GM19240 (cell line): ENCODE results near the gene WDR76.
A peak's percentile ranks its signal among the peaks of the same experiment; 100 is the strongest.
"Not testable (repeated sequence)": the region's sequence is repeated elsewhere in the genome, so short reads cannot be mapped to it uniquely, and the experiment has no call there.

Experiments
- DNase-seq: peaks from one replicate; pipeline ENCODE4 v3.0.0; 2011; ENCODE audit warnings: low spot score; ENCODE audit not compliant: insufficient read length

Gene WDR76

DNA sequence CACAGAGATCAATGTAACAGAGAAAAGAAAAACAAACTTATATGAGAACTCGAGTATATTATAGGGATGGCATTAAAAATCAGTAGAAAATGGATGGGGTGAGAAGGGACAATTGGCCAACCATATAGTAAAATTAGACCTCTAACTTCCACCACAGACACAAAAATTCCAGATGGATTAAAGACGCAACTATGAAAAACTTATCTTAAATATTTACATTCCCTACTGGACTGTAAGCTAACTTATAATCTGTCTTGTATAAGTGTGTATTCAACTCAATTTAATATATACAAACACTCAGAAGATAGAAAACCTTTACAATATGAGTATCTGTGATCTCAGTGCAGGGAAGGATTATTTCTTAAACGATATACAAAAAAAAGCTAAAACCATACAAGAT is 5.3 kb upstream of the WDR76 start:
- no peak for DNase-seq

DNA sequence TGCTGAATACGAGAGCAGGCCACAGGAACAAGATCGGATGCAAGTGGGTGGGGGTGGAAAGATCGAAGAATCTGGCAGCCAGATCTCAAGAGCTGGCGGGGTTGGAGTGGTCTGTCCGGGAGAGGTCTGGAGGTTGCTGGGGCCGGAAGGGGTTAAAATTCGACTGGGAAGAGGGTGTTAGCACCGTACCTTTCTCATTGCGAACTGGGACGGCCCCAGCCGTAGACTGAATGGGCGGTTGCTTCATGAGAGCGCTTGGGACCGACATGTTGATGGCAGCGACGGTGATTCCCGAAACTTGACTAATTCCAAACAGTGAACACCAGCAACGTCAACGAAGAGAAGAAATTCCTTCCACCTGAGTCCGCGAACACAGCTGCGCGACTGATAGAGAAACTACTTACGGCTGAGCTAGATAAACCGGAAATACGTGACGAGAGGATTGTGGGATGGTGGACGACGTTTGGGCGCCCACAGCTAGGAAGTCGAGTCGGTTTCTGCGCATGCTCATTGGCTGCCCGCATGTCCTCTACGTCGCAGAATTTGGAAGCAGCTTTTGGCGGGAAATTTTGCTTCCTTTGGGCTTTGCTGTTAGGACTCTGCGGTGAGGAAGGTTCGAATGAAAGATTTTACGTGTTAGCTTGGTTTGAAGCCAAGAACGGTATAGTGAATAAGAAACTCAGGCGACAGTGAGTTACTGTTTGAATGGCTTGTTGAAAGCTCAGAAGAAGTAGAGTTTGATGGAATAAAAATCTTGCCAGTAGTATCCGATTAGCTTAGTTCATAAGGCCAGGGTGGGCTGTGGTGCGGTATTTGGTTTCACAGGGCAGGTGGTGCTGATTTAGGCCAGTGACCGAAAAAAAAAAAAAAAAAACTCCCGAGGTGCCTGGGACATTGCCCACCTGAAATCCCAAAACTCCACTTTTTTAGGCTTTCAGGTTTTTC is 2.2 kb upstream of the WDR76 start, which contains the start of gene MFAP1:
Gene MFAP1, minus strand, starts transcription at position 389 of the 945 bp plus-strand sequence. Its CDS starts 121 bp downstream, at position 268.
- peak; percentile 92 for DNase-seq

- DNase-seq: not testable (repeated sequence)
Observed at GRCh38 chr15:43825305-43825704, 1.5 kb upstream of the WDR76 start.

DNA sequence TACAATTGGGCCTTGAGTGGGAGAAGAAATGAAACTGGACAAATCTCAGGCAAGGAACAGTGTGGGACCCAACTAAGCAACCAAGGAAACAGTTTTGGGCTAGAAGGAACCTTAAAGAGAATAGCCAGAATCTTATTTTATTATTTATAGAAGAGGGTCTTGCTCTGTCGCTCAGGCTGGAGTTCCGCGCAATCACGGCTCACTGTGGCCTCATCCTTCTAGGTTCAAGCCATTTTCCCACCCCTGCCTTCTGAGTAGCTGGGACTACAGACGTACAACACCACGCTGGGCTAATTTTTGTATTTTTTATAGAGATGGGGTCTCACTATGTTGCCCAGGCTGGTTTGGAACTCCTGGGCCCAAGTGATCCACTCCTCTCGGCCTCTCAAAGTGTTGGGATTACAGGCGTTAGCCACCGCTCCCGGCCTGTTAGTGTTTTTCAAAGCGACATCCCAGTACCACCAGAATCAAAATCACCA is 734 bp upstream of the WDR76 start:
- no peak for DNase-seq

- DNase-seq: no peak
Observed at GRCh38 chr15:43828061-43828657, 1.4 kb downstream of the WDR76 start.

DNA sequence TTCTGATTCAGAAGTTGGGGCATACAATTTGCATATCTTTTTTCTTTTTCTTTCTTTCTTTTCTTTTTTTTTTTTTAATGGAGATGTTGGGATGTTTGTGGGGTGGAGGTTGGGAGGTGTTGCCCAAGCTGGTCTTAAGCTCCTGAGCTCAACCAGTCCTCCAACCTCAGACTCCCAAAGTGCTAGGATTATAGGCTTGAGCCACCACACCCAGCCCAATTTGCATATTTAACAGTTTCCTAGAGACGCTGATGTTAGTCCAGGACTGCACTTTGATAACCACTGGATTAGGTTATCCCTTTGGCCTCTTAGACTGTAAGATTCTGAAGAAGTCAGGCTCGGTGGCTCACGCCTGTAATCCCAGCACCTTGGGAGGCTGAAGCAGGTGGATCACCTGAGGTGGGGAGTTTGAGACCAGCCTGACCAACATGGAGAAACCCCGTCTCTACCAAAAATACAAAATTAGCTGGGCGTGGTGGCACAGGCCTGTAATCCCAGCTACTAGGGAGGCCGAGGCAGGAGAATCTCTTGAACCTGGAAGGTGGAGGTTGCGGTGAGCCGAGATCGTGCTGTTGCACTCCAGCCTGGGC is 3.2 kb downstream of the WDR76 start:
- not testable (repeated sequence) for DNase-seq

GRCh38 chr15:43830691-43831275 is 4.0 kb downstream of the WDR76 start:
- not testable (repeated sequence) for DNase-seq

DNA sequence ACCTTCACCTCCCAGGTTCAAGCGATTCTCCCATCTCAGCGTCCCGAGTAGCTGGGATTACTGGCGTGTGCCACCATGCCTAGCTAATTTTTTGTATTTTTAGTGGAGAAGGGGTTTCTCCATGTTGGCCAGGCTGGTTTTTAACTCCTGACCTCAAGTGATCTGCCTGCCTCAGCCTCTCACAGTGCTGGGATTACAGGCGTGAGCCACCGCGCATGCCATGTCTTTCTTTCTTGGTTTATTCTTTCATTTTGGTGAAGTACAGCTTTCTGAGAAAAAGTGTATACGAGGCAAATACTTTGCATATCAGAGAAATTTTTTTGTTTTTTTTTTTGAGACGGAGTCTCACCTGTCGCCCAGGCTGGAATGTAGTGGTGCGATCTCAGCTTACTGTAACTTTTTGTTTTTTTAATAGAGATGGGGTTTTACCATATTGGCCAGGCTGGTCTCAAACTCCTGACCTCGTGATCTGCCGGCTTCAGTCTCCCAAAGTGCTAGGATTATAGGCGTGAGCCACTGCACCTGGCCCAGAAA is 4.8 kb downstream of the WDR76 start:
- not testable (repeated sequence) for DNase-seq

- DNase-seq: not testable (repeated sequence)
Observed at GRCh38 chr15:43832485-43832884, 5.7 kb downstream of the WDR76 start.

DNA sequence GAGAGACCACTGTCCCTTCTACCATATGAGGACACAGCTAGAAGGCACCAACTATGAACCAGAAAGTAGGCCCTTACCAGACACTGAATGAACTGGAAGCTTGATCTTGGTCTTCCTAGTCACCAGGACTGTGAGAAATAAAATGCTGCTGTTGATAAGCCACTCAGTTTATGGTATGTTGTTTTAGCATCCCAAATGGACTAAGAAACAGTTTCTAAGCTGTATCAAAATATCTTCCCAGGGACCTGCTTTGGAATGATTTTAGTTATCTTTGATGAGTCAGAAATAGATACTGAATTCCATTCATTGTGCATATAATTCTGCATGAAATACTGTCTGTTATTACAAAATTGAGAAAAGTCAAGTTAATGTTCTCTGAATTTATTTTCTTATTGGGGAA is 18.6 kb downstream of the WDR76 start:
- no peak for DNase-seq

- no peak for DNase-seq
Observed at GRCh38 chr15:43851251-43851650, 24.4 kb downstream of the WDR76 start.

DNA sequence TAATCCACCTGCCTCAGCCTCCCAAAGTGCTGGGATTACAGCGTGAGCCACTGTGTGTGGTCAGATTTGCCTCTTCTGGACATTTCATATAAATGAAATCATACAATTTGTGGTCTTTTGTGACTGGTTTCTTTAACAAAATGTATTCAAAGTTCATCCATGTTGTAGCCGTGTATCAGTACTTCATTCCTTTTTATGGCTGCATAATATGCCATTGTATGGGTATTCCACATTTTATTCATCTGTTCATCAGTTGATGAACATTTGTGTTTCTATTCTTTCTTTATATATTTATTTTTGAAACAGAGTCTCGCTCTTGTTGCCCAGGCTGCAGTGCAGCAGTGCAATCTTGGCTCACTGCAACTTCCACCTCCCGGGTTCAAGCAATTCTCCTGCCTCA is 25.8 kb downstream of the WDR76 start:
- DNase-seq: no peak

GRCh38 chr15:43854801-43855200 is 28.0 kb downstream of the WDR76 start:
- DNase-seq: no peak

GRCh38 chr15:43859546-43859945 is 32.7 kb downstream of the WDR76 start:
- no peak for DNase-seq

- DNase-seq: not testable (repeated sequence)
Observed at GRCh38 chr15:43866636-43867035, 39.8 kb downstream of the WDR76 start.

DNA sequence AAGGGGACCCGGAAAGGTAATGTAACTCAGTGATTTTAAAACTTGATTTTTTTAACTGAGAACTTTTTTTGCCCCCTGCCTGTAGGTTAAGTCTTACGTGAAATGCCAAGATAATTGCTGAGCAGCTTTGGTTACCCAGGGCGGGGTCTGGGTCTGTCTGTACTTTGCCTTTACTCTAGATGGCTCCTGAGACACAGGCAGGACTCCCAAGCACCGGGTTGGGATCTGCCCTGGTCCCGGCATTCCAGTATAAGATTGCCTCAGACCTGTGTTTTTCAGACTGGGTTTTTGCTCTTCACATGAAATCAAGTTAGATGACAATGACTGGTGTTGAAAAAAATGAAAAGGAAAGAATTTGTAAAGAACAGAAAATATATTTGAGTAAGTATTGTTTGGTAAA is 40.3 kb downstream of the WDR76 start:
- no peak for DNase-seq

- DNase-seq: no peak
Observed at GRCh38 chr15:43868406-43868805, 41.6 kb downstream of the WDR76 start.

DNA sequence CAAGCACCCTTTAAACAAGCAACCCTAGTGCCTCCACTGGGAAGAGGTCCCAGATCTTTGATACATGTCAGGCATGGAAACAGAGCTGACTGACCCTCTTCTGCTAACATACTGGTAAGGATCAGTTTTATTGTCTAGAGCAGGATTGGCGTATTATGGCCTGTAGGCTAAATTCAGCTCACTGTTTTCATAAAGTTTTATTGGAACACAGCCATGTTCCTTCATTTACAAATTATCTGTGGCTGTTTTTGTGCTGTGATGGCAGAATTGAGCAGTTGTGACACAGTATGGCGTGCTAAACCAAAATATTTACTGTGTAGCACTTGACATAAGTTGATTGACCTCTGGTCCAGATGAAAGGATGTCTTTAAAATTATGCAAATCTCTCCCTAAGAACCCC is 45.0 kb downstream of the WDR76 start:
- no peak for DNase-seq

DNA sequence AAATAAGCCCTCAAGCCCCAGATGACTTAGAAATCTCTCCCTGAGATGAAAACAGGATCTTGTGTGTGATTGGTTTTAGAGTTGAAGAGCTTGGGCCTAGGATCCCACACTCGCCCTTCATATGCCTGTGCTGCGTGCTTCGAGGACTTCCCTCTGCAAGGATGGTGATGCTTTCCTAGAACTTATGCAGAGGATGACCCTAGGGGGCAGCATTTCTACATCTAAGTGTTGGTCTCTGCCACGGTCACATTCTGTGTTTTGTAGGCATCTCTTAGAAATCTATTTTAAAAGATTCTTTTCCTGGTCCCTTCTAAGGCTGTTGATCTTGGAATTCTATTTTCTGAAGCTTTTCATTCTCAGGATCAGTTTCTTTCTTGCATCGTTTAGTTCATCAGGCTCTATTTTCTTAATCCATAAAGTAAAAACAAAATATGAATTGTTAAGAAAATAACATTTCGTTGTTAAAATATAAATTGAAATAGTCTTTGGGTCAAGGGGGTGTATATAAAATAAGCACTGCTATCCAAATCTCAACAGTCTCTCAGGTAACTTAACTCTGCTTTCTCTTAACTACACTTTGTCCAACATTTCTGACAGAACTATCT is 45.7 kb downstream of the WDR76 start:
- peak; percentile 25 for DNase-seq

DNA sequence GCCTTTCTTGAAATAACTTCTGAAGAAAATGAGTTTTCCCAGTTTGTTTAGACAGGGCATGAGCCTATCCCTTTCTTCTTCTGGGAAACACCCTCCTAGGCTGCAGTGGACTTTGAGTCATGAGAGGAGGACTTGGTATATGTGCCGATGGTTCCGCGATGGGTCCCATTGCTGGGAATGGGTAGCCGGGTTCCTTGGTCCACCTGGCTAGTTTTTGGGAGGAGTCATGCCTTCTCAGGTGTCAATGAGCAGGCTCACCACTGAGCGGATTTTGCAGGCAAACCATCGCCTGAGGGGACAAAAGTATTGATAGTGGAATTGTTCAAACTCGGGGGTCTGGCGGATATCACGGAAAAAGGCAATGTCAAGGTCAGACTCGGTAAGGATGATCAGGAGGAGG is 46.8 kb downstream of the WDR76 start:
- DNase-seq: no peak

GRCh38 chr15:43876872-43877271 is 50.1 kb downstream of the WDR76 start:
- DNase-seq: no peak
